ENCODE measurements around the gene DNAH11.

DNAH11 gene

DNA sequence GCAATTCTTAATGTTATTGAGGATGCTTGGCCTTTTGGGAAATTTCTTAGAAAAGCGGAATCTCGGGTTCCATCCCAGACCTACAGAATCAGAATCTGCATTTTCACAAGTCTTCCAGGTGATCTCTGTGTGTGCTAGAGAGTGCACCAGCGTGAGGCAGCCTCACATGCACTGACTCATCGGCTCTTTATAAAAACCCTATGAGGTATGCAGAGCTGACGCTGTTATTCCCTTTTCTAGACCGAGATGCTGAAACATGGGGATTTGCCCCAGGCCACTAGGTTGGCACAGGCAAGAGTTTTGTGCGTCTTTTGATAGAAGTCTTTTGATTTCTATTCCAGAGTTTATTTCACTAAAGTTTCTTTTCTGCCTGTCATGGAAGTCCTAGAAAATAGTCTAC is 341.7 kb downstream of the DNAH11 start:
- no peak for DNase-seq (ENCODE audit: low read depth in 2 of 2)

DNA sequence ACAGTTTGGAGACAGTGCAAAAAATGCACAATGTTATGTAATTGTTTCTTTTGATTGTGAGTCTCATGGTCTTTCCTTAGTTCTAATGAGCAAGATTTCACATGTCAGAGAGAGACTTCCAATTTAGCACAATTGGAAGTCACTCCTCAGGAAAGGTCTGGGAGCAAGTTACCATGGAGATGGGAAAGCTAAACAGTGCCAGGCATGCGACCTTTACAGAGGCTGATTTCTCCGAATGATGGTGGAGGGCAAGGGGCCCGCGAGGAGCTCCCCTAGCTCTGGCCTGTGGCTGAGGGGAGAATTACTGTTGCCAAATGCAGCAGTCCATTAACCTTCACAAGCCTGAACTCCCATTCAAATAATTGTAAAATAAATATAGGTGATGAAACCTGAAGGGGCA is 343.6 kb downstream of the DNAH11 start:
- DNase-seq (ENCODE audit: low read depth in 2 of 2), result no peak

DNA sequence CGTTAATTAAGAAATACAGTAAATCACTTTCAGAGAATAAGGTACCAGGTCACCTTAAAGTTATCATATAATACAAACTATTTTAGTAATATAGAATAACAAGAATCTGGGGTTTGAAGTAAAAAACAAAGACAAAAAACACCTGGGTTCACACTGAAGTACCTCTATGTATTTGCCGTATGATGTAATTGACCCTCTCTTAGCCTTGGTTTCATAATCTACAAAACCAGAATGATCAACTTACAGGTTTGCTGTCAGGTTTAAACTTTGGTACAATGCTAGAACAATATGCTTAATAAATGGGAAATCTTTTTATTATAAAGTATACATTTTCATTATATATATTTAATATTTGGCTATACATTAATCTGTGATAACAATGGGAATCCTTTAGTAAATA is 344.5 kb downstream of the DNAH11 start:
- DNase-seq (ENCODE audit: low read depth in 2 of 2), result no peak

DNA sequence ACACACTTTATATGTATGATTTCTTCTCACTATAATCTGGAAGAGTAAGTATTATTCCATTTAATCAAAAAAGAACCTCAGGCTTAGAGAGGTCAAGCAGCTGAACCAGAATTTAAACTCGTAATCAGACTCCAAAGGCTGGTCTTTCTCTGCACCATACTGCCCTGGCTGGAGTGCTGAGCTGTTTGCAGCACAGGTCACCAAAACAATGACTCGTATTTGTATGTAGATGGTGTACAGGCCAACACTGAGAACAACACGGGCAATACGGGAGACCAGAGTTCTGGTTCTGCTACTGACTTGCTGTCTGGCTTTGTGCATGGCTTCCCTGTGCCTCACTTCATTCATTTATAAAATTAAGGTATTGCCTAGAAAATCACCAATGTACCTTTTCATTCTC is 344.9 kb downstream of the DNAH11 start:
- no peak for DNase-seq (ENCODE audit: low read depth in 2 of 2)

DNA sequence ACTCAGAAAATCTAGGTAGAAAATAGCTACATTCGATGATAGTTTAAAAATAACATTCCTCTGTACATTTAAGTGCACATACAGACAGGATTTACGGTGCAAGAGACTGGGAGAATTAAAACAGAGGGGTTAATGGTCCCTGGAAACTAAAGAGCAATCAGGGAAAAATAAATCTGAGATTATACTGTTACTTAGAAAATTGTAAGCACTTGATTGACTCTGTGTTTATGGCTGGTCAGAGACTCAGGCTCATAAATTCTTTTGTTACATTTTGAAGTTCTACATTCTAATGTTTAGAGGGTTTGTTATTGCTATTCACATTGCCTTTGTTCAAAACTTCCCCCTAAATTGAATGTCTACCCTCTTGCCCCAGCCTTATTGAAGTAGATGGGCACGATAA is 348.5 kb downstream of the DNAH11 start:
- no peak for DNase-seq (ENCODE audit: low read depth in 2 of 2)

DNA sequence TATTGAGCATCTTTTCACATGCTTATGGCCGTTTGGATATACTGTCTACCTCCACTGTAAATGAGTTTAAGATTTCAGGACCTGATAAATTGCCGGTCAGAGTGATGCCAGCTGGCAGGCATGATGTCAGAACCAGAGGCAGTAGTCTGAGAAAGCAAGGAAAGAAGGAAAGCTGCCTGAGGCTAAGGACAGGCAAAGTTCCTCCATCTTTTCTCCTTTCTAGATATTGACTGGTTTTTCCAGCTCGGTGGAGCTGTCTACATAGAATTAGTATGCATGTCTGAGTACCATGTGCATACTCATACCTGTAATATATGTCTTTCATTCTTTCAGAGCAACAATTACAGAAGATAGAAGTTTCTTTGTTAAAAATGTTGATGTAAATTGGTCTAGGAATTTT is 350.6 kb downstream of the DNAH11 start:
- no peak for DNase-seq (ENCODE audit: low read depth in 2 of 2)

DNA sequence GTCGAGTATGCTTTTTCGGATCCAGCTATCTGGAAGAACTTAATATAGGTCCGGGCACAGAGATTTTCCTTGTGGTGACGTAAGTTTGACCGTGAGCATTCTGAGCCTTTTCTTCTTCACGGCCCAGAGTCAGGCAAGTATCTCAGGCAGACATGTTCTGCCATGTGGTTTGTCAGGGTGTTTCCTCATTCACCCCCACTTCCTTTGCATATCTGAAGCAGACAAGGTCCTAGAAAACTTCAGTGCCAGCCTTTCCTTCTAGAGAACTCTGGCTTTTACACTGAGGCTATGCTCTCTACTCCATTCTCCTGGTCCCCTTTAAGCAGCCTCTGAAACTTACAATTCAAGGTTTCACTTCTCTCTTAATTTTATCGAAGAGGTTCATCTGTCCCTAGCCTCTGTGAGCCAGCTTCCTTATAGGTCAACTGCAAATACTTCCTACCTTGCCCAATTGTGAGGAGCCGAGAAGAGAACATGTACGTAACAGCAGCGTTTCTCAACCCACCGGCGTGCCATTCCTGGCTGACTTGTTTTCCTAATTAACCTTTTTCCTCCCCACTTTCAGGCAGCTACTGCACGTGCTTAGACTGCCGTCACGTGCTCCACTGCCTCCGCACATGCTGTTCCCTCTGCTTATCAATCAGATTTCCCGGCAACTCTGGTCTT is 355.6 kb downstream of the DNAH11 start:
- DNase-seq (ENCODE audit: low read depth in 2 of 2), result no peak

DNA sequence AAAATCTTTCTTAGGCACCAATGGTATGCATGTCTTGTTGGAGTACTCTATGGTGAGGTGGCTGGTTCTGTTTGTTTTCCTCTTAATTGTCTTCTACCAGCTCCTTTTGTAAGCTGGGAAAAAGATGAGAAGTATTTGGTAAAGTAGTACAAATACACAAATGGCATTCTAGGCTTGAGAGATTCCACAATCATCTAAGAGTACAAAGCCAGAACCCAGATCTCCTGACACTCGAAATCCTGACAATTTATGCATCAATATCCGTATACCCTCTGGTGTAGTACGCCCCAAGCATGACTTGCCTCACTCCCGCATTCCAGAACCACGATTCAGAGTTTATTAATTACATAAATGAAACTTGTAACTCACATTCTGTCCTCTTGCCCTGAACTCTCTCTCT is 359.4 kb downstream of the DNAH11 start:
- DNase-seq (ENCODE audit: low read depth in 2 of 2), result no peak

DNA sequence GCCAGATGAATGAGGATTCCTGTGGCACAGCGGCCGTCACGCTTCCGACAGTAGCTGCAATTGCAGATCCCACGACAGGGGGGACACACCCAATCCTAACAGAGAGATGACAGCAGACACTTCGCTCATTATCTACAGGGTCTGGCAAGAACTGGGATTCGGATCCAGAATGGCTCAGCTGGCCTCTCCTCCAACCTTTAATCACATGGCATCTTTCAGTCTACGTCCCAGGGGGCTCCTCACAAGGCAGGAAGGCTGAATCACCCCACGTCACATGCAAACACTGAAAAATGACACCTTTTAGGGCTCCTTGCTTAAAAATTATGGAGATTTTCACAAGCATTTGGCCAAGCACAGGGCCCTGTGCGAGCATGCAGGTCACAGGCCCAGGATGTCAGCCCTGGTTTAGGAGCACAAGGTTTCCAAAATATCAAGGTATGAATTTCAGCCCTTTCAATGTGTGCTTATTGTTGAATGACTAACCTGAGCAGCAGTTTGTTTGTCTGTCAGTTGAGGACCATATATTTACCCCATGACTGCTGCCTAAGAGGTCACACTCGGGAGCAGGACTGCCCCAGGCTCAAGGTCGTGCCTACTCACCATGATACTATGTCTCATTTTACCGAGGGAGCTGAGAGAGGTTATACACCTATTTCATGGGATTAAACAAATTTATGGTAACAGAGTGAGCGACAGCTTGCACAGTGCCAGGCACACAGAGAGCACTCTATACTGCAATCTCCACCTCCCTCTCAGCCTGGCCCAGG is 360.4 kb downstream of the DNAH11 start:
- DNase-seq (ENCODE audit: low read depth in 2 of 2), result no peak

DNA sequence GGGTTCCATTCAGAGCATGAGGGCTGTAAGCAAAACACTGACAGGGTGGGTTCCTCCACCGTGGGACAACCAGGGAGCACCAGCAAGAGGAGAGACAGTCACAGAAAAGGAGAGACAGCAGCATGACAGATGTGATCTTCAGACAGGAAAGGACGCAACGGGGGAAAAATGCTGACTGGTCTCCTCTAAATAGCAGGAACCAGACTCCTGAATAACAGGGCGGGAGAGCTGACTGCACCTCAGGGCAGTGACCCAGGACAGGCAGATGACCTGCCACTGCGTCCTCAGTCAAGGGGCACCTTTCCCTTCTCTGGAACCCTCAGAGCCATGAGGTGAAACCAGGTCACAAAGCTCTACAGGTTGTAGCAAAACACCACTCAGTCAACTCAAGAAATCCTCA is 365.9 kb downstream of the DNAH11 start:
- DNase-seq (ENCODE audit: low read depth in 2 of 2), result no peak

DNA sequence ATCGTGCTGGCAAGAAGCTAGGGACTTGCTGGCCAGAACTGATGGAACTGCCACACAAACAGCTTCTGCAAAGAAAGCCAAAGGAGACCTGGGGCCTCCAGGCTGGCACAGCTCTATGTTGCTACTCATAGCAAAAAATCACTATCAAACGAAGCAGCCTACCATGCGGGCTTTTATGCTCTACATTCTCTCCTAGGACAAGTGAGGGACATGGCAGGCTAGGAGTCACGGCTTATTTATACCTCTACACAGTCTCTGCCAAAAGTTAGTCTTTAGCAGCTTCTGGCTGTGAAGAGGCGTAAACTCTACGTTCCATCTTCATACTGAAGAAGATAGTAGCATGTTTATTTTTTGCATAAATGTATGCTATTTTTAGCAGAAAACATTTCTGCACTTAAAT is 367.4 kb downstream of the DNAH11 start:
- DNase-seq (ENCODE audit: low read depth in 2 of 2), result no peak

DNA sequence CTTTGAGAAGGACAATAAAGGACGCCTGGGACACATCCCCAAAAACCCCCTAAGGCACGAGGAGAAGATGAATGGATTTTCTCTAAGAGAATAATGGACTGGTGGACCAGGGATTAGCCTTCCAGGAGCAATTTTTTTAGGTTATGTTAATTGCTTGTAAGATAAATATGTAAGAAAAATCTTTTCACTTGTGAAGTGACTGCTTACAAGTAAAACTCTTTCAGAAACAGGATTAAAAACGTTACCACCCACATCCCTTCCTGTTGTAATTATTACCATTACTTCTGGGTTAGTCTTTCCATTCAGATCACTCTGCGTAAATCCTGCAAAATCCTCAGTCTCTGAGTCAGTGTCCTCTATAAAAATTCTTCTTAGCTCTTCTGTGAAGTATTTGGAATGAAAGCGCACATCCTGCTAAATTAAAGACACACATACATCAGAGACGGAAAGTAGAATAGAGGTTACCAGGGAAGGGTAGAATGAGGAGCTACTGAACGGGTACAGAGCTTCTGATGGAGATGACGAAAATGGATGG is 368.6 kb downstream of the DNAH11 start:
- DNase-seq (ENCODE audit: low read depth in 2 of 2), result no peak

DNA sequence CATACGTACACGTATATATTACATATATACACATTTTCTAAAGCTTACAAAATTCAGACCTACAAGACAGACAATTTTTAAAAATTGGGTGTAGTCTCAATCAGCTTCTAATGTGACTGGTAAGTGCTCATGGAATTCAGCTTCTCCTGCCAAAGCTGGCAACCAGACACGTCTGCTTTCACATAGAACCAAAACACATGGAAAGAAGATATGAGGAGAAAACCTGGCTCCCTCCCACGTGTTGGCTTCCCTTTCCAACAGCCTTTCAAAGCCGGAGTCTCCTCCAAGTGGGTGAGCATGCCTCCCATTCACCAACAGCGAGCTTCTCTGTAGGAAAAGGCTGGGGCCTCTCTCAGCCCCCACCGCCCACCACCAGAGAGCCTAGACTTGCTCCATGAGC is 369.5 kb downstream of the DNAH11 start:
- no peak for DNase-seq (ENCODE audit: low read depth in 2 of 2)

DNA sequence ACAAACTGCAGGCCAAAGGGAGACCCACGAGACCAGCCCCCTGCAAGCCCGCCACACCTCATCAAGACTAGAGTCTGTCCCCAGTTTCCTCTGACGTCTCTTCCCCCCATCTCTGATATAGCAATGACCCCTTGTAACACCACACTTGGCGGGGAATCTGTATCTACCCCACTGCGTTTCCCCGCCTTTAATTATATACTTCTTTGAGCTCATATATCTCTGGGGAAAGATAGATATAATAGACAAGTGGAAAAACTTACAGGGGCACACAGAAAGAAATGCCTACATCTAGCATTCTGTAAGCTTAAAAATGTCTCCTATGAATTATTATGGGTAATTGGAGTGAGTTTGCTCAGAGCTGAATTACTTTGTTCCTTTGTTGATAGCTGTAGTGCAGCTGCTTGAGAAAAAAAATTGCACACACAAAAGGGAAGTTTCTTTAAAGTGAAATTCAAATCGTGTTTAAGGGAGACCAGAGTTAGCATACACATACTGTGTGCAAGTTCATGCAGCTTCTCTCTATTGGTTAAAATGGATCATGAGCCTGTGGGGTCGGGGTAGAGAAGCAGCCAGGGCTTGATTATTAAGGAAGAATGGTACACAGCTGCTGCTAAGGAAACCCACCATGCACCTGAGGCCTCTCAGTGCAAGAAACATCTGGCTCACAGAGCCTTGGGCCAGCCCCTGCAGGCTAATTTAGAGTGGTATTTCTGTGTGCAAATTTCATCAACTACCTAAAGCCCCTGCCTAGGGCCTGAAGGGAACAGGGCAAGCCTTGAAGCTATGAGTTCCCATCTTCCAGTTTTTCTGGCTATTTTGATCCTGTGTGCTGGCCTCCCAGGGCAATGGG is 370.3 kb downstream of the DNAH11 start:
- no peak for DNase-seq (ENCODE audit: low read depth in 2 of 2)

DNA sequence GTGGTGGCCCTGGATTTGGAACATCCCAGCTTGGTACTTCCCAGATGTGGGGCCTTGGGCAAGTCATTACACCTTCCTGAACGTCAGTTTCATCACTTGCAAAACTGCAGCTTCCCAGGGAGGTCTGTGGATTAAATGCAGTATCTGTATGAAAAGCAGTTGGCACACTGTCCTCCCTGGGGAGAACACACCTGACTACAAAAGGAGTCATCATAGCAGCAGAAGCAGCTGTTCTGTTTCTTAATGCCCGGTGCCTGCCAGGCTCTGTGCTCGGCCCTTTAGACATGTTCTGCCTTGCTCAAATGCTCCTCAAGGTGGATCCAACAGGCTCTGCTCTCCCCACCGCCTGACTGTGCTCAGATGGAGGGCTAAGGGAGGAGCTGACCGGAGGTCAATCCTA is 371.8 kb downstream of the DNAH11 start:
- no peak for DNase-seq (ENCODE audit: low read depth in 2 of 2)

DNA sequence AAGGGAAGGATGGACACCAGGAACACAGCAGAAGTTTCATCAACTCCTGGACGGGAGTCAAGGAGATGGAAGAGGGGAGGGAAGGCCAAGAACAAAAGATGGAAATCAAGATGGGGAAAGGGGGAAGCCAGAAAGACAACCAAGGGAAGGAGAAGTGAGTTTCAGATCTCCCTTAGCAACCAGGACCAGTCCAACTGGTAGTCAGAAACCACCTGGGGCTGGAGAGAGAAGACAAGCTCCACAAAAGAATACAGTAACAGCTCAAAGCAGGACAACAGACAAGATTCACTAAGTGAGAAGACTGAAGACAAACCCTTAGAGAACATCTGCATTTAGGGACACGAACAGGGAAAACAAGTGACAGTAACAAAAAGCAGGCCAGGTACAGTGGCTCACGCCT is 372.3 kb downstream of the DNAH11 start:
- DNase-seq (ENCODE audit: low read depth in 2 of 2), result no peak

DNA sequence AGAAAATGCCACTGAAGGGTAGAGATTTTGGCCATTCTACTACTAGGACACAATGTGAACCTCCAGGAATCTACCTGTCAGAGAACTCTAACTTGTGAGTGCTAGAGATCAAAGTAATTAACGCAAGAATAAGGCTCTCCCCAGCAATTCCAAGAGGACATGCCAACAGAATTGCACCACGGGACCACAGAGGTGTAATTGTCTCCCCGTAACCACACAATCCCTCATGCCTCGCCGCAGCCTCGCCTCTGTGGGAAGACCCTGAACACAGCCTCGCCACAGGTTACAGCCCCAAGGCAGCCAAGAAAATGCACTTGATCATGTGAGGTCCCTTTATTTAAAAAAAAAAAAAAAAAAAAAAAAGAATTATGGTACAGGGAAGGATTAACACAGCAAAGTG is 373.3 kb downstream of the DNAH11 start:
- DNase-seq (ENCODE audit: low read depth in 2 of 2), result no peak

DNA sequence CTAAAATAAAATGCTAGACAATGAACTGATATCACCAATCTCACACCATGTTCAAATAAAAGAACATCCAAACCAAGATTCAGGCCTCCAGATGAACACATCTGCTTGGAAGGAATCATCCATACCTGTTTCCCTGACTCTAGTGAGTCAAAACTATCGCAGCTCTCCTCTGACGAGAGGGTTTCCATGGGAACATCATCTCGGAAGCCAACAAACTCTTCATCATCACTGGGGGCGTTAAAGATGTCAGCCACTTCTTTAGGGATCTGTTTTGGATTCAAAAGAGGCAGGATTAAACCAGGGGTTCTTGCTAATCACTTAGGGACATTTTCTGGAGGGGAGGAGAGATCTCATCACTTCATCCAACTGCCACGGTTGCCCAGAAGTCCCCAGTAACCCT is 373.8 kb downstream of the DNAH11 start:
- DNase-seq (ENCODE audit: low read depth in 2 of 2), result no peak

DNA sequence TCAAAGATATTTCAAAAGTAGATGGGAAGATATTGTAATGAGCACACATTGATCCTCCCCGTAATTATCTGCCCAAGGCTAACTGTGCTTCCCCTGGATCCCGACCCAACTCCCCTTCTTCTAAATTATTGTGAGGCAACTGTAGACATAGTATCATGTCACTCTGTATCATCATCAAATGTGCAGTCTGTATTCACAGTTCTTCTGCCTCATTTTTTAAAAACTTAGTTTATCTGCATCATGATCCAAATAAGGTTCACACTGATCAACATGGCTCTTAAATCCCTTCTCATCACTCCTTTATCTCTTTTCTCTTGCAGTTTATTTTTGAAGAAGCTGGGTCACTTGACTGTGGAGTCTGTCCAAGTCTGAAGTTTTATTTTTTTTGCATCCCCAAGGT is 375.4 kb downstream of the DNAH11 start:
- DNase-seq (ENCODE audit: low read depth in 2 of 2), result no peak

DNA sequence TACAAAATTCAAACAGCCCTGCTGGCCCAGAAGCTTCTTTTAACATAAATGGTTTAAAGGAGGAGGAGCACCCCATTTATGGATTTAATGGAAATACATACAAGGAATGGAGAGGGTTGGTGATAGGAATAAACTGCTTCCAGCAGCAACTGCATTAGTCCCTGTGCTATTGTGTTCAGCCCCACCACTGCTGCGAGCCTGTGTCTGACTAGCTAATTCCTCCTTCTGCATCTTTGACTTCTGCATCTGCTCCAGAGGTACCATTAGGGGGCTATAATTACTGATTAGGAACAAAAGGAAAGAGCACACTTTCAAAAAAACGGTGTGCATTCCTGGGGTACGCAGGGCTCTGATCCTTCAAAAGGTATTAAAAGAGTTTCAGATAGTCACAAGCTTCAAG is 378.1 kb downstream of the DNAH11 start:
- DNase-seq (ENCODE audit: low read depth in 2 of 2), result no peak

DNA sequence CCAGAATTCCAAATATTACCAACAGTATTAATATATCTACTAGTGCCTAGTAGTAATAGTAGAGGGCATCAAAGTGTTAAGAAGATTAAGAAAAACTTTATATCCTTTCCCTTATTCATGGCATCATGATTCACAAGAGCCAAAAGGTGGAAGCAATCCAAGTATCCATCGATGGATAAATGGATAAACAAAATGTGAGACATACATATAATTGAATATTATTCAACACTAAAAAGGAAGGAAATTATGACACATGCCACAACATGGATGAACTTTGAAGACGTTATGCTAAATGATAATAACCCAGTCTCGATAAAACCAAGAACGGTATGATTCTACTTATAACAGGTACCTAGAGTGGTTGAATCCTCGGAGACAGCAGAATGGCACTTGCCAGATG is 379.8 kb downstream of the DNAH11 start:
- DNase-seq (ENCODE audit: low read depth in 2 of 2), result no peak

DNA sequence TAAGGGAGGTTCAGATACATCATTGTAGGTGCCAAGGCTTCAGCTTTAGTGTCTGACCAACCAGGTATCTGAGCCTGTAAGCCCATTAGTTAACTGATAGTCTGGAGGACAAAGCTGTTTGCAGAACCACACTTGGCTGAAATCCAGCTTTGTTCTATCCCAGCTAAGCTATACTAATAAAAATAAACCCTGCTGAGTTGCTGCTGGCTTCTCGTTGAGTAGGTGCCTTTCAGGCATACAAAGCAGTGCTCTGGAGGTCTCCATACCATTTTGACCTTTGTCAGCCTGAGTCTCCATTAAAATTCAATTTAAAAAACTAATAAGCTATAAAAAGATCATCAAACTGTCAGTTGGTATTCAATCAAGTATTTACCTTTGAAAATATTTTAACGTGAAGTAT is 380.8 kb downstream of the DNAH11 start:
- DNase-seq (ENCODE audit: low read depth in 2 of 2), result no peak

DNA sequence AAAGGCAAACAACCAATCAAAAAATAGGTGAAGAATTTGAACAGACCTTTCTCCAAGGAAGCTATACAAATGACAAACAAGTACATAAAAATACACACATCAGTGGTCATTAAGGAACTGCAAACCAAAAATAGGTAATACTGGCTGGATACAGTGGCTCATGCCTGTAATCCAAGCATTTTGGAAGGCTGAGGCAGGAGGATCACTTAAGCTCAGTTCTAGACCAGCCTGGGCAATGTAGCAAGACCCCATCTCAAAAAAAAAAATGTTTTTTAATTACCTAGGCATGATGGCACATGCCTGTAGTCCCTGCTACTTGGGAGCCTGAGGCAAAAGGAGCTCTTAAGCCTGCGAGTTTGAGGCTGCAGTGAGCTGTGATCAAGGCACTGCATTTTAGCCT is 383.6 kb downstream of the DNAH11 start:
- DNase-seq (ENCODE audit: low read depth in 2 of 2), result no peak
